NCI-H460 (cell line): Measurements from ENCODE around the gene GPC1. TPM values are rescaled to one million over a fixed set of nuclear protein-coding genes. Genes with fewer than 3 reads are reported as not detected.

ENCODE experiments used
- DNase-seq: peaks from one replicate; pipeline ENCODE4 v3.0.0-alpha.2; 2016; ENCODE audit warnings: low read depth; ENCODE audit errors: extremely low read depth
- total RNA-seq: library from RNA; depleted of rRNA; stranded (reverse); fragments of >200 nt; shearing (Covaris generic); gene quantifications from 2 replicates; pipeline ENCODE4 v1.2.3, GENCODE V29; 2014

GPC1 gene
- total RNA-seq, 1 experiment from 2014 or later, result 80.8 TPM

- no peak for DNase-seq
These were observed 4.8 kb downstream of the GPC1 start for GRCh38 chr2:240440251-240440650.

- DNase-seq, result no peak
These were observed 5.3 kb downstream of the GPC1 start for GRCh38 chr2:240440704-240441320.

GRCh38 chr2:240441326-240441992 lies 6.0 kb downstream of the GPC1 start:
- DNase-seq, result no peak

- no peak for DNase-seq
These were observed 6.5 kb downstream of the GPC1 start for GRCh38 chr2:240441993-240442411.

GRCh38 chr2:240442891-240443715 lies 7.6 kb downstream of the GPC1 start:
- DNase-seq, result no peak

GRCh38 chr2:240443891-240444301 lies 8.4 kb downstream of the GPC1 start:
- DNase-seq, result no peak

- no peak for DNase-seq
These were observed 9.0 kb downstream of the GPC1 start for GRCh38 chr2:240444464-240444863.

- DNase-seq, result no peak
These were observed 10.6 kb downstream of the GPC1 start for GRCh38 chr2:240445961-240446663.

- no peak for DNase-seq
These were observed 11.3 kb downstream of the GPC1 start for GRCh38 chr2:240446664-240447175.

GRCh38 chr2:240447331-240447730 lies 11.9 kb downstream of the GPC1 start:
- no peak for DNase-seq

GRCh38 chr2:240447934-240448333 lies 12.5 kb downstream of the GPC1 start:
- DNase-seq, result no peak

- DNase-seq, result no peak
These were observed 13.2 kb downstream of the GPC1 start for GRCh38 chr2:240448387-240449274.

GRCh38 chr2:240449764-240450531 lies 14.5 kb downstream of the GPC1 start:
- DNase-seq, result no peak

- DNase-seq, result no peak
These were observed 15.2 kb downstream of the GPC1 start for GRCh38 chr2:240450532-240451107.

- no peak for DNase-seq
These were observed 15.7 kb downstream of the GPC1 start for GRCh38 chr2:240451108-240451611.

GRCh38 chr2:240451791-240452461 lies 16.5 kb downstream of the GPC1 start:
- DNase-seq, result no peak

- peak; percentile 77 for DNase-seq
These were observed 17.2 kb downstream of the GPC1 start for GRCh38 chr2:240452462-240453256.
